Activated naive CD8-positive, alpha-beta T cell treated with anti-CD3 and anti-CD28 coated beads, Interleukin-2, amount 10 ng/mL, durations not matched to agents 7 days and 5 days (primary cell): ENCODE data around the gene SZT2. TPM values are rescaled to one million over a fixed set of nuclear protein-coding genes. Genes with fewer than 3 reads are reported as not detected.

ENCODE experiments used
- ATAC-seq: fragments of 150-1000 bp; cut with Tn5 transposase; one replicate; pipeline ENCODE4 v1.10.0; 2021; ENCODE audit warnings: low read depth, moderate library complexity
- POLR2A ChIA-PET: fragments of 350-600 bp; sonication (Branson Sonifier 250); formaldehyde crosslinking; loops from one replicate; lab custom pipeline; 2021; ENCODE audit warnings: antibody characterized with exemption; lab: Charles Lee
- DNase-seq: peaks from one replicate; pipeline ENCODE4 v3.0.0; 2021
- H3K27ac Mint-ChIP-seq: one replicate; pipeline ENCODE4 v1.8.0; 2022; ENCODE audit warnings: mild to moderate bottlenecking, mixed read lengths
- H3K27me3 Mint-ChIP-seq: one replicate; pipeline ENCODE4 v1.8.0; 2022; ENCODE audit warnings: mild to moderate bottlenecking, moderate library complexity, mixed read lengths
- H3K36me3 Mint-ChIP-seq: one replicate; pipeline ENCODE4 v1.8.0; 2021; ENCODE audit warnings: mild to moderate bottlenecking, mixed read lengths
- H3K4me1 Mint-ChIP-seq: one replicate; pipeline ENCODE4 v1.8.0; 2021; ENCODE audit warnings: mixed read lengths
- H3K4me3 Mint-ChIP-seq: one replicate; pipeline ENCODE4 v1.8.0; 2022; ENCODE audit warnings: mild to moderate bottlenecking, moderate library complexity, mixed read lengths
- H3K9me3 Mint-ChIP-seq: one replicate; pipeline ENCODE4 v1.8.0; 2021; ENCODE audit warnings: mixed read lengths
- total RNA-seq, 2 experiments: library from RNA; stranded (reverse); gene quantifications; one replicate each; pipeline ENCODE4 v1.2.3, GENCODE V29; 2021

Gene SZT2
- total RNA-seq, 2 experiments from 2014 or later = 84.8 to 88.2 TPM

- POLR2A ChIA-PET = no interaction called here
These were observed 35.3 kb downstream of the SZT2 start for GRCh38 chr1:43425045-43425444.

GRCh38 chr1:43426221-43426620 lies 36.5 kb downstream of the SZT2 start:
- peaks cover 5% of the 10 kb centered on the region for H3K4me1 Mint-ChIP-seq
- POLR2A ChIA-PET = no interaction called here
- DNase-seq = no peak
- no peaks in the 10 kb centered on the region for H3K27me3 Mint-ChIP-seq
- H3K36me3 Mint-ChIP-seq = peaks cover 14% of the 10 kb centered on the region
- no peak overlapping the region for H3K27ac Mint-ChIP-seq
- no peak overlapping the region for H3K4me3 Mint-ChIP-seq
- no peak for ATAC-seq
- no peaks in the 10 kb centered on the region for H3K9me3 Mint-ChIP-seq

More at GRCh38 chr1:43425045-43425444, 35.3 kb downstream of the SZT2 start:
- Mint-ChIP-seq H3K4me1 (peaks cover 5% of the 10 kb centered on the region), H3K27me3 (no peaks in the 10 kb centered on the region), H3K9me3 (no peaks in the 10 kb centered on the region), H3K36me3 (peaks cover 14% of the 10 kb centered on the region), H3K27ac (no peak overlapping the region), H3K4me3 (no peak overlapping the region)
- no peak for DNase-seq
- ATAC-seq = no peak

- Mint-ChIP-seq H3K27me3 (no peaks in the 10 kb centered on the region), H3K4me1 (peaks cover 5% of the 10 kb centered on the region), H3K4me3 (no peak overlapping the region), H3K36me3 (peaks cover 12% of the 10 kb centered on the region), H3K9me3 (no peaks in the 10 kb centered on the region), H3K27ac (no peak overlapping the region)
- DNase-seq = no peak
- POLR2A ChIA-PET = no interaction called here
- no peak for ATAC-seq
These were observed 37.8 kb downstream of the SZT2 start for GRCh38 chr1:43427524-43427923.

- Mint-ChIP-seq H3K4me3 (no peak overlapping the region), H3K36me3 (peaks cover 12% of the 10 kb centered on the region), H3K9me3 (no peaks in the 10 kb centered on the region), H3K4me1 (peaks cover 5% of the 10 kb centered on the region), H3K27ac (no peak overlapping the region), H3K27me3 (no peaks in the 10 kb centered on the region)
- POLR2A ChIA-PET = no interaction called here
- DNase-seq = no peak
- ATAC-seq = no peak
These were observed 38.2 kb downstream of the SZT2 start for GRCh38 chr1:43427941-43428340.

- no peak for DNase-seq
- Mint-ChIP-seq H3K36me3 (peaks cover 8% of the 10 kb centered on the region), H3K4me3 (no peak overlapping the region), H3K27me3 (no peaks in the 10 kb centered on the region), H3K27ac (no peak overlapping the region), H3K9me3 (no peaks in the 10 kb centered on the region), H3K4me1 (no peaks in the 10 kb centered on the region)
- no peak for ATAC-seq
- POLR2A ChIA-PET = no interaction called here
These were observed 41.1 kb downstream of the SZT2 start for GRCh38 chr1:43430831-43431230.

GRCh38 chr1:43431676-43432075 lies 42.0 kb downstream of the SZT2 start:
- H3K36me3 Mint-ChIP-seq = peaks cover 7% of the 10 kb centered on the region
- no peak overlapping the region for H3K4me3 Mint-ChIP-seq
- H3K27ac Mint-ChIP-seq = no peak overlapping the region
- DNase-seq = no peak
- POLR2A ChIA-PET = no interaction called here
- ATAC-seq = no peak
- no peaks in the 10 kb centered on the region for H3K9me3 Mint-ChIP-seq
- no peaks in the 10 kb centered on the region for H3K4me1 Mint-ChIP-seq
- no peaks in the 10 kb centered on the region for H3K27me3 Mint-ChIP-seq

- no peaks in the 10 kb centered on the region for H3K4me1 Mint-ChIP-seq
- POLR2A ChIA-PET = no interaction called here
- peaks cover 5% of the 10 kb centered on the region for H3K36me3 Mint-ChIP-seq
- ATAC-seq (no peak), DNase-seq (no peak)
- H3K4me3 Mint-ChIP-seq = no peak overlapping the region
- H3K27ac Mint-ChIP-seq = no peak overlapping the region
- no peaks in the 10 kb centered on the region for H3K27me3 Mint-ChIP-seq
- H3K9me3 Mint-ChIP-seq = no peaks in the 10 kb centered on the region
These were observed 42.6 kb downstream of the SZT2 start for GRCh38 chr1:43432171-43432860.

GRCh38 chr1:43432907-43433306 lies 43.2 kb downstream of the SZT2 start:
- no peak for DNase-seq
- POLR2A ChIA-PET = no interaction called here
- Mint-ChIP-seq H3K4me3 (no peak overlapping the region), H3K9me3 (no peaks in the 10 kb centered on the region), H3K27me3 (no peaks in the 10 kb centered on the region), H3K36me3 (peaks cover 5% of the 10 kb centered on the region), H3K4me1 (no peaks in the 10 kb centered on the region), H3K27ac (no peak overlapping the region)
- ATAC-seq = no peak

GRCh38 chr1:43434256-43434655 lies 44.6 kb downstream of the SZT2 start:
- no peaks in the 10 kb centered on the region for H3K27me3 Mint-ChIP-seq
- H3K36me3 Mint-ChIP-seq = peaks cover 5% of the 10 kb centered on the region
- DNase-seq (no peak), ATAC-seq (no peak)
- H3K4me1 Mint-ChIP-seq = no peaks in the 10 kb centered on the region
- no peaks in the 10 kb centered on the region for H3K9me3 Mint-ChIP-seq
- POLR2A ChIA-PET = no interaction called here
- H3K27ac Mint-ChIP-seq = no peak overlapping the region
- H3K4me3 Mint-ChIP-seq = no peak overlapping the region

- Mint-ChIP-seq H3K4me3 (no peak overlapping the region), H3K4me1 (no peaks in the 10 kb centered on the region), H3K27ac (no peak overlapping the region), H3K27me3 (no peaks in the 10 kb centered on the region), H3K36me3 (peaks cover 3% of the 10 kb centered on the region), H3K9me3 (no peaks in the 10 kb centered on the region)
- POLR2A ChIA-PET = no interaction called here
- peak; percentile 20 for DNase-seq
- ATAC-seq = no peak
These were observed 45.7 kb downstream of the SZT2 start for GRCh38 chr1:43435146-43436145.

- H3K27me3 Mint-ChIP-seq = no peaks in the 10 kb centered on the region
- DNase-seq (no peak), ATAC-seq (no peak)
- POLR2A ChIA-PET = no interaction called here
- no peaks in the 10 kb centered on the region for H3K4me1 Mint-ChIP-seq
- H3K27ac Mint-ChIP-seq = no peak overlapping the region
- H3K36me3 Mint-ChIP-seq = peaks cover 3% of the 10 kb centered on the region
- H3K9me3 Mint-ChIP-seq = no peaks in the 10 kb centered on the region
- H3K4me3 Mint-ChIP-seq = no peak overlapping the region
These were observed 46.7 kb downstream of the SZT2 start for GRCh38 chr1:43436371-43436770.

GRCh38 chr1:43437031-43437973 lies 47.6 kb downstream of the SZT2 start:
- DNase-seq = peak; percentile 15
- no peak for ATAC-seq
- Mint-ChIP-seq H3K4me3 (no peak overlapping the region), H3K9me3 (no peaks in the 10 kb centered on the region), H3K27ac (no peak overlapping the region), H3K4me1 (no peaks in the 10 kb centered on the region), H3K27me3 (no peaks in the 10 kb centered on the region), H3K36me3 (peaks cover 3% of the 10 kb centered on the region)
- POLR2A ChIA-PET = no interaction called here

- Mint-ChIP-seq H3K27ac (no peak overlapping the region), H3K9me3 (no peaks in the 10 kb centered on the region), H3K36me3 (peaks cover 3% of the 10 kb centered on the region), H3K27me3 (no peaks in the 10 kb centered on the region), H3K4me3 (no peak overlapping the region), H3K4me1 (no peaks in the 10 kb centered on the region)
- DNase-seq (no peak), ATAC-seq (no peak)
- POLR2A ChIA-PET = no interaction called here
These were observed 48.3 kb downstream of the SZT2 start for GRCh38 chr1:43438006-43438405.
